ENCODE data around the gene GKN2.
"Not testable (repeated sequence)": the region's sequence is repeated elsewhere in the genome, so short reads cannot be mapped to it uniquely, and the experiment has no call there.

Gene GKN2

DNA sequence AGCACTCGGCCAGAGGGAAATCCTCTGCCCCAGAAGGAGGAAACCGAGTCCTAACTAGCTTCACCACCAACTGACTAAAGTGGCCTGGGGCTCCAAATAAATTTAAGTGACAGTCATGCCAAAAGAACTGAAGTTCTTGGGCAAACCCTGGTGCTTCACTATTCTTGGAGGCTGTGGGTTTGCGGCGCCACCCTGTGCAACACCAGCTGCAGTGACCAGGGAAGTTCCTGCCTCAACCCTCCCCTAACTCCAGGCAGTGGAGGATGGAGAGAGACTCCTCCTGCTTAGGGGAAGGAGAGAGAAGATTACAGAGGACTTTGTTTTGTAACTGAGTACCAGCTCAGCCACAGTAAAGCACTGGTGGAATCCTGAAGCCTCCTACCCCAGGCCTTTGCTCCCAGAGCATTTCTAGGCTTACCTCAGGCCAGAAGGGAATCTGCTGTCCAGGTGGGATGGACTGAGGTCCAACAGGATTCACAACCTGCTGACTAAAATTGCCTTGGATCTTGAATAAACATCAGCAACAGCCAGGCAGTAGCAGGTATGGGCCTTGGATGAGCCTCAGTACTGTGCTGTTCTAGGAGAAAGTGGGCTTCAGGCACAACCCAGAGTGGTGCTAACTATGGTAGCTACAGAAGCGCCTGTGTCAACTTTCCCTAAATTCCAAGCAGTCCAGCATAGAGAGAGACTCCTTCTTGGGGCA lies 52.0 kb downstream of the GKN2 start:
- in situ Hi-C loops (cut with HindIII; ENCODE audit: low sequenced_read_pairs): no loop called here

DNA sequence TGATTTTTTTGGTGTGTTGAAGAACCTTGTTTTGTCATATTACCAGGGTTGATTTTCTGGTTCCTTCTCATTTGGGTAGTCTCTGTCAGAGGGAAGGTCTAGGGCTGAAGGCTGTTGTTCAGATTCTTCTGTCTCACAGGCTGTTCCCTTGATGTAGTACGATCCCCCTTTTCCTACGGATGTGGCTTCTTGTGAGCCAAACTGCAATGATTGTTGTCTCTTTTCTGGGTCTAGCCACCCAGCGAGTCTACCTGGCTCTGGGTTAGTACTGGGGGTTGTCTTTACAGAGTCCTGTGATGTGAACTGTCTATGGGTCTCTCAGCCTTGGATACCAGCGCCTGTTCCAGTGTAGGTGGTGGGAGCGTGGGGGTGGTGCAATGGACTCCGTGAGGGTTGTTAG lies 56.7 kb downstream of the GKN2 start:
- in situ Hi-C loops (cut with HindIII; ENCODE audit: low sequenced_read_pairs): not testable (repeated sequence)

Measured in DLD1 (cell line).